Fibroblast of lung (primary cell): ENCODE measurements around the gene MDFIC. TPM values are rescaled to one million over a fixed set of nuclear protein-coding genes. Genes with fewer than 3 reads are reported as not detected.

ENCODE experiments used
- DNase-seq, 2 donors: peaks; one replicate each; pipeline versions ENCODE4 v3.0.0 to v3.0.0-alpha.2; 2010; ENCODE audit warnings: low read depth in 2 of 2
- H2AFZ ChIP-seq: 2 replicates; pipeline ENCODE4 v1.5.1; 2012; ENCODE audit warnings: low read length, control low read depth, inconsistent platforms
- H3K27ac ChIP-seq: 2 replicates; pipeline ENCODE4 v1.5.1; 2011; ENCODE audit warnings: low read length, control low read depth; ENCODE audit not compliant: insufficient read depth
- H3K27me3 ChIP-seq: 2 replicates; pipeline ENCODE4 v1.5.1; 2011; ENCODE audit warnings: mild to moderate bottlenecking, low read length; ENCODE audit not compliant: control insufficient read depth, insufficient read depth
- H3K36me3 ChIP-seq: 2 replicates; pipeline ENCODE4 v1.5.1; 2011; ENCODE audit warnings: low read length; ENCODE audit not compliant: control insufficient read depth, insufficient read depth
- H3K4me1 ChIP-seq: 2 replicates; pipeline ENCODE4 v1.5.1; 2011; ENCODE audit warnings: low read length; ENCODE audit not compliant: control insufficient read depth, insufficient read depth; ENCODE audit errors: extremely low read depth
- H3K4me2 ChIP-seq: 2 replicates; pipeline ENCODE4 v1.5.1; 2011; ENCODE audit warnings: low read length, control low read depth; ENCODE audit not compliant: insufficient read depth; ENCODE audit errors: extremely low read depth
- H3K4me3 ChIP-seq, 4 experiments: fragments of 200-600 bp in 1 of 4; sonication (generic) in 1 of 4; replicated peaks in 1 of 4; 2 replicates each; pipeline ENCODE4 v1.5.1; 2011 to 2016; ENCODE audit warnings: low read length in 4 of 4, low read depth in 3 of 4, mild to moderate bottlenecking in 3 of 4, control low read depth in 2 of 4, inconsistent platforms in 1 of 4, mixed read lengths in 1 of 4; ENCODE audit not compliant: insufficient read depth in 1 of 4; ENCODE audit errors: control extremely low read depth in 1 of 4
- H3K79me2 ChIP-seq: 2 replicates; pipeline ENCODE4 v1.5.1; 2012; ENCODE audit warnings: mild to moderate bottlenecking, low read length, inconsistent platforms; ENCODE audit not compliant: control insufficient read depth, insufficient read depth
- H3K9ac ChIP-seq: 2 replicates; pipeline ENCODE4 v1.5.1; 2011; ENCODE audit warnings: mild to moderate bottlenecking, low read length, control low read depth; ENCODE audit not compliant: insufficient read depth
- H3K9me3 ChIP-seq: 2 replicates; pipeline ENCODE4 v1.5.1; 2012; ENCODE audit warnings: low read depth, low read length; ENCODE audit not compliant: control insufficient read depth, insufficient read depth
- H4K20me1 ChIP-seq: 2 replicates; pipeline ENCODE4 v1.5.1; 2011; ENCODE audit warnings: low read length; ENCODE audit not compliant: control insufficient read depth, insufficient read depth; ENCODE audit errors: extremely low read depth
- EZH2 ChIP-seq: IDR thresholded peaks from 2 replicates; pipeline ENCODE4 v1.5.1; 2012; ENCODE audit warnings: low read length, control low read depth, mild to moderate bottlenecking; ENCODE audit errors: missing control alignments
- polyA plus RNA-seq, 2 donors: library from polyadenylated mRNA; depleted of rRNA in 1 of 2; stranded (reverse) in 1 of 2; unstranded in 1 of 2; fragments of >200 nt; gene quantifications; 2 replicates each; pipeline ENCODE4 v1.2.1, GENCODE V29; 2011 to 2012; ENCODE audit warnings: missing spikeins in 1 of 2
- total RNA-seq: library from RNA; depleted of rRNA; stranded (reverse); fragments of >200 nt; gene quantifications from 2 replicates; pipeline ENCODE4 v1.2.1, GENCODE V29; 2014
- TF ChIP-seq, protein P1 (sequence below), 2 donors: IDR thresholded peaks in 1 of 2; conservative IDR thresholded peaks in 1 of 2; 1 replicate in 1 of 2; 2 replicates in 1 of 2; pipeline ENCODE4 v1.5.1; 2011 to 2012; ENCODE audit warnings: low read length in 2 of 2, control low read depth in 1 of 2, inconsistent platforms in 1 of 2, low read depth in 1 of 2, mild to moderate bottlenecking in 1 of 2

The MDFIC gene
- total and polyA plus RNA-seq, 2 donors (not counting 1 experiment from before 2014, with no cell fraction given), result 38.7 to 67.4 TPM

DNA sequence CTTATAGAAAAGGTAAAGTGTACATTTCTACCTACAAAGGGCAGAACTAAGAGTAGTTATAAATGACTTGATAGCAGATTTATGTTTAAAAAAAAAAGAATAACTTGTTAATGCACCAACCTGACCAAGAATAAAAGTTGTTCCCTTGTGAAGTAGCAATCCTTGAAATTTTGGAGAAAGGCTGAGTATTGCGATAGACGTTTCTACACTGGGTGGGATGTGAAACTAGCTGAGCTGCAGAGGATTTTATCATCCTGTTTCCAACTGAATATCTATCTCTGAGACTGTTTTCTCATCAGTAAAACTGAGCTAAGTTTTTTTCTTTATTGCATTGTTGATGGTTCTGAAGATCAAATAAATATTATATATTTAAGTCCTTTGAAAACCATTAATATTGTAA lies 14.6 kb downstream of the MDFIC start:
- H3K9me3 ChIP-seq, result no peaks in the 10 kb centered on the region
- no peaks in the 10 kb centered on the region for H4K20me1 ChIP-seq
- no peaks in the 10 kb centered on the region for H3K4me1 ChIP-seq
- TF ChIP-seq, protein P1, sequence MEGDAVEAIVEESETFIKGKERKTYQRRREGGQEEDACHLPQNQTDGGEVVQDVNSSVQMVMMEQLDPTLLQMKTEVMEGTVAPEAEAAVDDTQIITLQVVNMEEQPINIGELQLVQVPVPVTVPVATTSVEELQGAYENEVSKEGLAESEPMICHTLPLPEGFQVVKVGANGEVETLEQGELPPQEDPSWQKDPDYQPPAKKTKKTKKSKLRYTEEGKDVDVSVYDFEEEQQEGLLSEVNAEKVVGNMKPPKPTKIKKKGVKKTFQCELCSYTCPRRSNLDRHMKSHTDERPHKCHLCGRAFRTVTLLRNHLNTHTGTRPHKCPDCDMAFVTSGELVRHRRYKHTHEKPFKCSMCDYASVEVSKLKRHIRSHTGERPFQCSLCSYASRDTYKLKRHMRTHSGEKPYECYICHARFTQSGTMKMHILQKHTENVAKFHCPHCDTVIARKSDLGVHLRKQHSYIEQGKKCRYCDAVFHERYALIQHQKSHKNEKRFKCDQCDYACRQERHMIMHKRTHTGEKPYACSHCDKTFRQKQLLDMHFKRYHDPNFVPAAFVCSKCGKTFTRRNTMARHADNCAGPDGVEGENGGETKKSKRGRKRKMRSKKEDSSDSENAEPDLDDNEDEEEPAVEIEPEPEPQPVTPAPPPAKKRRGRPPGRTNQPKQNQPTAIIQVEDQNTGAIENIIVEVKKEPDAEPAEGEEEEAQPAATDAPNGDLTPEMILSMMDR (conservative IDR thresholded peaks at IDR 0.05 in 1 of 2, IDR thresholded peaks at IDR 0.05 in 1 of 2; ENCODE audit: low read depth in 1 of 2, low read length in 2 of 2), result no peak
- TF ChIP-seq EZH2, result no peak
- H3K27ac ChIP-seq, result no peak overlapping the region
- no peak overlapping the region for H2AFZ ChIP-seq
- H3K4me2 ChIP-seq, result no peak overlapping the region
- DNase-seq, result no peak
- H3K27me3 ChIP-seq, result no peaks in the 10 kb centered on the region
- no peak overlapping the region for H3K4me3 ChIP-seq
- no peaks in the 10 kb centered on the region for H3K36me3 ChIP-seq
- no peak overlapping the region for H3K9ac ChIP-seq
- peaks cover 74% of the 10 kb centered on the region for H3K79me2 ChIP-seq

GRCh38 chr7:114937446-114937845 lies 15.6 kb downstream of the MDFIC start:
- H3K9ac ChIP-seq, result no peak overlapping the region
- no peak overlapping the region for H3K4me2 ChIP-seq
- no peaks in the 10 kb centered on the region for H3K4me1 ChIP-seq
- no peaks in the 10 kb centered on the region for H3K27me3 ChIP-seq
- H3K27ac ChIP-seq, result no peak overlapping the region
- no peaks in the 10 kb centered on the region for H4K20me1 ChIP-seq
- H3K4me3 ChIP-seq, result no peak overlapping the region
- peaks cover 69% of the 10 kb centered on the region for H3K79me2 ChIP-seq
- H3K36me3 ChIP-seq, result no peaks in the 10 kb centered on the region
- no peak for DNase-seq
- no peak overlapping the region for H2AFZ ChIP-seq
- no peak for TF ChIP-seq EZH2
- TF ChIP-seq, protein P1 (conservative IDR thresholded peaks at IDR 0.05 in 1 of 2, IDR thresholded peaks at IDR 0.05 in 1 of 2; ENCODE audit: low read depth in 1 of 2, low read length in 2 of 2), result no peak
- no peaks in the 10 kb centered on the region for H3K9me3 ChIP-seq

GRCh38 chr7:114938785-114939184 lies 16.9 kb downstream of the MDFIC start:
- Histone ChIP-seq H3K9me3 (no peaks in the 10 kb centered on the region), H3K36me3 (no peaks in the 10 kb centered on the region), H3K4me3 (no peak overlapping the region), H3K4me2 (no peak overlapping the region), H4K20me1 (no peaks in the 10 kb centered on the region), H3K9ac (no peak overlapping the region), H2AFZ (no peak overlapping the region), H3K4me1 (peaks cover 2% of the 10 kb centered on the region), H3K27ac (no peak overlapping the region), H3K27me3 (no peaks in the 10 kb centered on the region), H3K79me2 (peaks cover 61% of the 10 kb centered on the region)
- no peak for TF ChIP-seq EZH2
- TF ChIP-seq, protein P1 (conservative IDR thresholded peaks at IDR 0.05 in 1 of 2, IDR thresholded peaks at IDR 0.05 in 1 of 2; ENCODE audit: low read depth in 1 of 2, low read length in 2 of 2), result no peak
- no peak for DNase-seq
